Thyroid gland (tissue), 4 donors: ENCODE measurements around the gene NPB.

Source experiments
- POLR2A ChIP-seq, 2 donors: fragments of 450-650 bp; IDR thresholded peaks; one replicate each; pipeline ENCODE4 v1.6.1; 2017; ENCODE audit warnings: antibody characterized with exemption in 2 of 2, mild to moderate bottlenecking in 2 of 2, moderate library complexity in 1 of 2
- TF ChIP-seq, protein P1 (sequence below), 6 experiments: fragments of 200-600 bp in 3 of 6; fragments of 450-650 bp in 3 of 6; sonication (generic) in 3 of 6; IDR thresholded peaks; one replicate each; pipeline ENCODE4 v1.5.1; 2016 to 2019; ENCODE audit warnings: antibody characterized with exemption in 6 of 6, mild to moderate bottlenecking in 2 of 6, inconsistent platforms in 1 of 6, moderate library complexity in 1 of 6

DNA sequence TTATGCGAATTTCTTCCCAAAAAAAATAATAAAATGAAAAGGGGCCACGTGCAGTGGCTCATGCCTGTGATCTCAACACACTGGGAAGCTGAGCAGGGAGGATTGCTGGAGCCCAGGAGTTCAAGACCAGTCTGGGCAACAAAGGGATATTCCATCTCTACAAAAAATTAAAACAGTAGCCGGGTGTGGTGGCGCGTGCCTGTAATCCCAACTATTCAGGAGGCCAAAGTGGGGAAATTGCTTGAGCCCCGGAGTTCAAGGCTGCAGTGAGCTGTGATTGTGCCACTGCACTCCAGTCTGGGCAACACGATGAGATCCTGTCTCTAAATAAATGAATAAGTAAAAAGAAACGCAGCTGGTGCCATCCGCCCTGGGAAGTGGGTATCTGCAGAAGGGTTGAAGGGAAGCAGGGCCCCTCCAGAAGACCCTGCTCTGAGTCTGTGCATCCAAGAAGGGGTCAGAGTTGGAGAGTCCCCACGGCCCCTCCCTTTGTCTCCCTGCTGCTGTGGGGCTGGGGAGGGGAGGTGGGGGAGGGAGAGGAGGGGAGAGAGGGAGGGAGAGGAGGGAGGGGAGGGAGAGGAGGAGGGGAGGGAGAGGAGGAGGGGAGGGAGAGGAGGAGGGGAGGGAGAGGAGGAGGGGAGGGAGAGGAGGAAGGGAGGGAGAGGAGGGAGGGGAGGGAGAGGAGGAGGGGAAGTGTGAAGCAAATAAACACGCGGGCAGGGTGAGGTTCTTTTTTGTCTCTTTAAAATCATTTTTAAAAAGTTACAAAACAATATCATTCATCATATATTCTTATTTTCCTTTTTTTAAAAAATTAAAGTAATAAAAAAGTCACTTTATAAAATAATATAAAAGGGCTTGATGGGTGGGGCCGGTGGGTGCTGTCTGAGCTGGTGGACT lies 50.0 kb downstream of the NPB start:
- TF ChIP-seq, protein P1, sequence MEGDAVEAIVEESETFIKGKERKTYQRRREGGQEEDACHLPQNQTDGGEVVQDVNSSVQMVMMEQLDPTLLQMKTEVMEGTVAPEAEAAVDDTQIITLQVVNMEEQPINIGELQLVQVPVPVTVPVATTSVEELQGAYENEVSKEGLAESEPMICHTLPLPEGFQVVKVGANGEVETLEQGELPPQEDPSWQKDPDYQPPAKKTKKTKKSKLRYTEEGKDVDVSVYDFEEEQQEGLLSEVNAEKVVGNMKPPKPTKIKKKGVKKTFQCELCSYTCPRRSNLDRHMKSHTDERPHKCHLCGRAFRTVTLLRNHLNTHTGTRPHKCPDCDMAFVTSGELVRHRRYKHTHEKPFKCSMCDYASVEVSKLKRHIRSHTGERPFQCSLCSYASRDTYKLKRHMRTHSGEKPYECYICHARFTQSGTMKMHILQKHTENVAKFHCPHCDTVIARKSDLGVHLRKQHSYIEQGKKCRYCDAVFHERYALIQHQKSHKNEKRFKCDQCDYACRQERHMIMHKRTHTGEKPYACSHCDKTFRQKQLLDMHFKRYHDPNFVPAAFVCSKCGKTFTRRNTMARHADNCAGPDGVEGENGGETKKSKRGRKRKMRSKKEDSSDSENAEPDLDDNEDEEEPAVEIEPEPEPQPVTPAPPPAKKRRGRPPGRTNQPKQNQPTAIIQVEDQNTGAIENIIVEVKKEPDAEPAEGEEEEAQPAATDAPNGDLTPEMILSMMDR (IDR thresholded peaks at IDR 0.05), result no peak
- no peak for TF ChIP-seq POLR2A (IDR thresholded peaks at IDR 0.05)
